GM12878 (cell line): ENCODE data around the gene CNOT2. TPM values are rescaled to one million over a fixed set of nuclear protein-coding genes. Genes with fewer than 3 reads are reported as not detected.

Experiments used
- ATAC-seq: fragments of 200-7000 bp; cut with Tn5 transposase; 3 replicates; pipeline ENCODE4 v1.9.1; 2020; ENCODE audit warnings: mild to moderate bottlenecking, moderate library complexity
- BruUV-seq: library from RNA; stranded (reverse); fragments of 400-500 nt; replicated peaks from 2 replicates; lab custom pipeline; 2021; lab: Mats Ljungman, UMichigan
- CTCF ChIA-PET: fragments of 300-600 bp; sonication (Branson Sonifier 250); formaldehyde crosslinking; extraction: SDS; loops from one replicate; lab custom pipeline; 2021; ENCODE audit warnings: inconsistent platforms; lab: Yijun Ruan, JAX
- POLR2A ChIA-PET: fragments of 350-600 bp; formaldehyde crosslinking; extraction: SDS; loops from one replicate; lab custom pipeline; 2021; ENCODE audit warnings: inconsistent platforms; lab: Charles Lee
- RAD21 ChIA-PET: fragments of 300-600 bp; sonication (Branson Sonifier 250); formaldehyde crosslinking; loops from one replicate; lab custom pipeline; 2023; ENCODE audit warnings: antibody characterized with exemption; ENCODE audit not compliant: unreplicated experiment; lab: Charles Lee
- SMC1A ChIA-PET: fragments of 300-600 bp; sonication (Branson Sonifier 250); formaldehyde crosslinking; loops from one replicate; lab custom pipeline; 2023; ENCODE audit not compliant: unreplicated experiment, uncharacterized antibody; lab: Charles Lee
- DNase-seq: peaks from one replicate; pipeline ENCODE4 v3.0.0-alpha.2; 2011; ENCODE audit warnings: low read depth, low spot score
- FAIRE-seq: peaks from 3 replicates; lab custom pipeline; 2011; peaks lifted over from hg19 to GRCh38; lab: Jason Lieb, UNC
- H2AFZ ChIP-seq: 2 replicates; pipeline ENCODE4 v1.6.0; 2011; ENCODE audit warnings: low read depth, low read length, control low read depth; ENCODE audit not compliant: control insufficient read depth
- H3K27ac ChIP-seq: 2 replicates; pipeline ENCODE4 v1.5.1; 2011; ENCODE audit warnings: control low read depth; ENCODE audit not compliant: control insufficient read depth, insufficient read depth
- H3K27me3 ChIP-seq, 2 experiments: replicated peaks in 1 of 2; 2 replicates each; pipeline versions ENCODE4 v1.6.0 to v1.6.1; 2011; ENCODE audit warnings: low read length in 1 of 2; ENCODE audit not compliant: control insufficient read depth in 2 of 2, insufficient read depth in 2 of 2
- H3K36me3 ChIP-seq, 2 experiments: 2 replicates each; pipeline ENCODE4 v1.5.1; 2011; ENCODE audit warnings: low read length in 1 of 2; ENCODE audit not compliant: control insufficient read depth in 2 of 2, insufficient read depth in 2 of 2
- H3K4me1 ChIP-seq: 2 replicates; pipeline ENCODE4 v1.6.1; 2011; ENCODE audit warnings: mild to moderate bottlenecking, low read length, moderate library complexity, mixed read lengths; ENCODE audit not compliant: control insufficient read depth, insufficient read depth
- H3K4me2 ChIP-seq: 2 replicates; pipeline ENCODE4 v1.6.0; 2011; ENCODE audit warnings: control low read depth; ENCODE audit not compliant: control insufficient read depth, insufficient read depth
- H3K4me3 ChIP-seq: fragments of 200-600 bp; sonication (generic); 2 replicates; pipeline ENCODE4 v1.5.1; 2016
- H3K79me2 ChIP-seq: 2 replicates; pipeline ENCODE4 v1.6.0; 2011; ENCODE audit warnings: low read length; ENCODE audit not compliant: control insufficient read depth, insufficient read depth
- H3K9ac ChIP-seq: 2 replicates; pipeline ENCODE4 v1.8.0; 2011; ENCODE audit warnings: low read length, control low read depth, mixed read lengths; ENCODE audit not compliant: control insufficient read depth, insufficient read depth
- H3K9me3 ChIP-seq: replicated peaks from 3 replicates; pipeline ENCODE4 v1.5.1; 2011; ENCODE audit warnings: mild to moderate bottlenecking, low read length; ENCODE audit not compliant: control insufficient read depth, insufficient read depth
- H4K20me1 ChIP-seq: 2 replicates; pipeline ENCODE4 v1.6.0; 2011; ENCODE audit not compliant: control insufficient read depth, insufficient read depth
- EP300 ChIP-seq, 2 experiments: fragments of 150-350 bp in 1 of 2; IDR thresholded peaks; 2 replicates each; pipeline ENCODE4 v1.6.1; 2011 to 2012; ENCODE audit warnings: low read depth in 2 of 2, low read length in 2 of 2, borderline replicate concordance in 1 of 2, improper control_type of control experiment in 1 of 2, inconsistent platforms in 1 of 2; ENCODE audit not compliant: control insufficient read depth in 1 of 2
- MAX ChIP-seq: IDR thresholded peaks from 2 replicates; pipeline ENCODE4 v1.6.1; 2012; ENCODE audit warnings: low read depth, low read length, improper control_type of control experiment
- NBN ChIP-seq: fragments of 450-650 bp; IDR thresholded peaks from 2 replicates; pipeline ENCODE4 v1.6.1; 2016
- NFYB ChIP-seq: IDR thresholded peaks from 2 replicates; pipeline ENCODE4 v1.6.1; 2011; ENCODE audit warnings: low read depth, mild to moderate bottlenecking, low read length, improper control_type of control experiment, moderate library complexity; ENCODE audit not compliant: insufficient read depth
- SMAD1 ChIP-seq: fragments of 450-650 bp; IDR thresholded peaks from 2 replicates; pipeline ENCODE4 v1.6.1; 2018; ENCODE audit warnings: mild to moderate bottlenecking, low read depth; ENCODE audit not compliant: partially characterized antibody
- SUPT20H ChIP-seq: IDR thresholded peaks from 2 replicates; pipeline ENCODE4 v1.6.1; 2011; ENCODE audit warnings: low read depth, mild to moderate bottlenecking, low read length, moderate library complexity, borderline replicate concordance; ENCODE audit not compliant: control insufficient read depth
- WGBS: methylation state at CpG from one replicate; pipeline ENCODE4 v1.1.6; 2016; ENCODE audit warnings: low lambda C conversion rate; ENCODE audit not compliant: insufficient replicate concordance, insufficient coverage; ENCODE audit errors: missing lambda C conversion rate; 5-methylcytosine and 5-hydroxymethylcytosine counted together
- in situ Hi-C: fragments of 300-500 bp; cut with MboI; formaldehyde crosslinking; loops from 9 replicates; pipeline ENCODE4 v1.14.3; 2018; ENCODE audit warnings: mixed read lengths
- intact Hi-C: fragments of 100-400 bp; cut with micrococcal nuclease; formaldehyde crosslinking; loops from one replicate; pipeline ENCODE4 v1.14.2; 2022; ENCODE audit not compliant: unreplicated experiment
- polyA plus RNA-seq, 11 experiments: library from polyadenylated mRNA; depleted of rRNA in 4 of 11; unstranded in 6 of 11; stranded (reverse) in 5 of 11; fragments of >200 nt; fragmentation: Nextera tagmentation in 4 of 11; fragmentation: Illumina TruSeq in 1 of 11; extraction: Ambion mirVana in 4 of 11; extraction: Trizol in 1 of 11; gene quantifications; 1 replicate in 1 of 11; 2 replicates in 10 of 11; pipeline versions ENCODE4 v1.2.1 to v1.2.3, GENCODE V29; 2011 to 2016; ENCODE audit warnings: inconsistent platforms in 2 of 11, missing spikeins in 2 of 11, low read depth in 1 of 11
- total RNA-seq, 4 experiments: library from RNA; depleted of rRNA in 3 of 4; stranded (reverse); fragments of >200 nt in 3 of 4; fragmentation: Illumina TruSeq in 1 of 4; extraction: Trizol in 1 of 4; gene quantifications; 2 replicates each; pipeline versions ENCODE4 v1.2.1 to v1.2.3, GENCODE V29; 2013 to 2021

Gene CNOT2
- total and polyA plus RNA-seq, 10 of the 15 experiments (the other 5 are each of a cell fraction or from before 2014, with no cell fraction given), result 37.9 to 127 (median 82.4) TPM

GRCh38 chr12:70230934-70231606 lies 12.2 kb upstream of the CNOT2 start:
- Histone ChIP-seq H3K4me3 (no peak overlapping the region), H3K4me1 (no peaks in the 10 kb centered on the region), H3K27ac (no peak overlapping the region), H3K36me3 (no peaks in the 10 kb centered on the region), H2AFZ (no peak overlapping the region), H4K20me1 (no peaks in the 10 kb centered on the region), H3K9ac (no peak overlapping the region), H3K9me3 (no peaks in the 10 kb centered on the region), H3K27me3 (no peaks in the 10 kb centered on the region), H3K79me2 (no peaks in the 10 kb centered on the region), H3K4me2 (no peak overlapping the region)
- intact Hi-C loops, result no loop called here
- CTCF ChIA-PET, result interaction anchor here (0.6 kb wide), 1 partner anchor 1203 kb away, joined by 3 read pairs; no protein-coding TSS in a partner anchor
- ATAC-seq, result no peak
- 90% methylated on average over 2 of the region's 2 CpGs for WGBS
- SMC1A ChIA-PET, result interaction anchor here (0.7 to 1.1 kb wide), 2 partner anchors 68 to 186 kb away, joined by 4 read pairs; no protein-coding TSS in a partner anchor
- BruUV-seq, result no TSS peak
- no peak for FAIRE-seq
- in situ Hi-C loops, result no loop called here
- no peak for TF ChIP-seq EP300 (IDR thresholded peaks at IDR 0.05; ENCODE audit: borderline replicate concordance in 1 of 2, control insufficient read depth in 1 of 2, low read depth in 2 of 2, low read length in 2 of 2)
- no peak for TF ChIP-seq SUPT20H
- TF ChIP-seq NBN, result no peak
- TF ChIP-seq SMAD1, result no peak
- no peak for TF ChIP-seq NFYB
- no peak for TF ChIP-seq MAX
- RAD21 ChIA-PET, result no interaction called here
- POLR2A ChIA-PET, result no interaction called here
- DNase-seq, result no peak
